Measurements from ENCODE around the gene GGA1. TPM values are rescaled to one million over a fixed set of nuclear protein-coding genes. Genes with fewer than 3 reads are reported as not detected.
A peak's percentile ranks its signal among the peaks of the same experiment; 100 is the strongest.

The GGA1 gene
- total RNA-seq, 4 donors from 2014 or later: 37.8 to 46.5 (median 39.1) TPM

GRCh38 chr22:37632174-37633088 is 23.8 kb downstream of the GGA1 start:
- Histone ChIP-seq H3K9me3 (no peaks in the 10 kb centered on the region), H3K27ac (peak overlapping the region in 3 of 4 donors; percentile 79 to 85 (median 80)), H3K36me3 (peaks cover 0 to 57% of the 10 kb centered on the region in 2 donors), H3K4me1 (peaks cover 0 to 52% (median 32%) of the 10 kb centered on the region in 3 donors), H3K27me3 (no peaks in the 10 kb centered on the region), H3K4me3 (no peak overlapping the region)
- WGBS, 2 donors (ENCODE audit: low coverage in 1 of 2): 83% methylated on average over 1 of the region's 14 CpGs; no CpG with 5 or more reads in 1 of the 2 donors
- no peak for TF ChIP-seq EP300 (IDR thresholded peaks at IDR 0.05)
- no peak for TF ChIP-seq POLR2A (IDR thresholded peaks at IDR 0.05)
- TF ChIP-seq, protein P1, sequence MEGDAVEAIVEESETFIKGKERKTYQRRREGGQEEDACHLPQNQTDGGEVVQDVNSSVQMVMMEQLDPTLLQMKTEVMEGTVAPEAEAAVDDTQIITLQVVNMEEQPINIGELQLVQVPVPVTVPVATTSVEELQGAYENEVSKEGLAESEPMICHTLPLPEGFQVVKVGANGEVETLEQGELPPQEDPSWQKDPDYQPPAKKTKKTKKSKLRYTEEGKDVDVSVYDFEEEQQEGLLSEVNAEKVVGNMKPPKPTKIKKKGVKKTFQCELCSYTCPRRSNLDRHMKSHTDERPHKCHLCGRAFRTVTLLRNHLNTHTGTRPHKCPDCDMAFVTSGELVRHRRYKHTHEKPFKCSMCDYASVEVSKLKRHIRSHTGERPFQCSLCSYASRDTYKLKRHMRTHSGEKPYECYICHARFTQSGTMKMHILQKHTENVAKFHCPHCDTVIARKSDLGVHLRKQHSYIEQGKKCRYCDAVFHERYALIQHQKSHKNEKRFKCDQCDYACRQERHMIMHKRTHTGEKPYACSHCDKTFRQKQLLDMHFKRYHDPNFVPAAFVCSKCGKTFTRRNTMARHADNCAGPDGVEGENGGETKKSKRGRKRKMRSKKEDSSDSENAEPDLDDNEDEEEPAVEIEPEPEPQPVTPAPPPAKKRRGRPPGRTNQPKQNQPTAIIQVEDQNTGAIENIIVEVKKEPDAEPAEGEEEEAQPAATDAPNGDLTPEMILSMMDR (IDR thresholded peaks at IDR 0.05): no peak
- no peak for TF ChIP-seq POLR2AphosphoS5 (IDR thresholded peaks at IDR 0.05)
- no peak for ATAC-seq

- TF ChIP-seq EP300 (IDR thresholded peaks at IDR 0.05) (no peak), POLR2A (IDR thresholded peaks at IDR 0.05) (no peak), POLR2AphosphoS5 (IDR thresholded peaks at IDR 0.05) (no peak)
- TF ChIP-seq, protein P1 (IDR thresholded peaks at IDR 0.05): no peak
- no peak for ATAC-seq
- Histone ChIP-seq H3K27me3 (no peaks in the 10 kb centered on the region), H3K9me3 (no peaks in the 10 kb centered on the region), H3K4me3 (no peak overlapping the region), H3K4me1 (peaks cover 0 to 48% (median 28%) of the 10 kb centered on the region in 3 donors), H3K36me3 (peaks cover 0 to 49% of the 10 kb centered on the region in 2 donors), H3K27ac (peak overlapping the region; percentile 32 to 85 (median 80))
- WGBS, 2 donors (ENCODE audit: low coverage in 1 of 2): 70% methylated on average over 2 of the region's 11 CpGs; no CpG with 5 or more reads in 1 of the 2 donors
Measured at GRCh38 chr22:37633089-37633624, 24.5 kb downstream of the GGA1 start.

- Histone ChIP-seq H3K4me3 (peak overlapping the region in 1 of 2 donors; percentile 29), H3K36me3 (peaks cover 0 to 43% of the 10 kb centered on the region in 2 donors), H3K27ac (peak overlapping the region; percentile 9 to 85 (median 80)), H3K9me3 (no peaks in the 10 kb centered on the region), H3K27me3 (peaks cover under 1% of the 10 kb centered on the region), H3K4me1 (peaks cover 0 to 53% (median 32%) of the 10 kb centered on the region in 3 donors)
- TF ChIP-seq EP300 (IDR thresholded peaks at IDR 0.05) (no peak), POLR2A (IDR thresholded peaks at IDR 0.05) (peak; percentile 19 to 20), POLR2AphosphoS5 (IDR thresholded peaks at IDR 0.05) (no peak)
- TF ChIP-seq, protein P1 (IDR thresholded peaks at IDR 0.05): peak in 3 of 4 experiments; percentile 19 to 24 (median 19)
- WGBS, 2 donors (ENCODE audit: low coverage in 1 of 2): 0 to 4% methylated on average over 2 to 4 of the region's 24 CpGs
- peak; percentile 89 for ATAC-seq
Measured at GRCh38 chr22:37633625-37634416, 25.2 kb downstream of the GGA1 start.

GRCh38 chr22:37634417-37634924 is 25.8 kb downstream of the GGA1 start:
- ATAC-seq: no peak
- peak overlapping the region; percentile 9 to 85 (median 80) for H3K27ac ChIP-seq
- H3K4me1 ChIP-seq: peaks cover 0 to 60% (median 39%) of the 10 kb centered on the region in 3 donors
- 13% methylated on average over 4 of the region's 8 CpGs; no CpG with 5 or more reads in 1 of the 2 donors for WGBS, 2 donors (ENCODE audit: low coverage in 1 of 2)
- H3K36me3 ChIP-seq: peaks cover 0 to 36% of the 10 kb centered on the region in 2 donors
- peaks cover 7% of the 10 kb centered on the region for H3K27me3 ChIP-seq
- TF ChIP-seq, protein P1 (IDR thresholded peaks at IDR 0.05): peak in 1 of 4 experiments; percentile 12
- no peak for TF ChIP-seq POLR2A (IDR thresholded peaks at IDR 0.05)
- no peaks in the 10 kb centered on the region for H3K9me3 ChIP-seq
- H3K4me3 ChIP-seq: peak overlapping the region in 1 of 2 donors; percentile 29

Measured in gastroesophageal sphincter (tissue), 4 donors.